GM18520 (cell line): ENCODE results near the gene NFE2L1.
A peak's percentile ranks its signal among the peaks of the same experiment; 100 is the strongest.

Experiments
- ATAC-seq: cut with Tn5 transposase; IDR thresholded peaks from one replicate; pipeline ENCODE4 v1.9.1; 2021; ENCODE audit not compliant: unreplicated experiment

The NFE2L1 gene

GRCh38 chr17:48047113-48047740 lies 932 bp upstream of the NFE2L1 start:
- no peak for ATAC-seq

GRCh38 chr17:48048384-48049126 lies 396 bp downstream of the NFE2L1 start:
- ATAC-seq: peak; percentile 25

- ATAC-seq: no peak
These were observed 3.1 kb downstream of the NFE2L1 start for GRCh38 chr17:48051283-48051682.

GRCh38 chr17:48051706-48052486 lies 3.7 kb downstream of the NFE2L1 start:
- ATAC-seq: no peak

GRCh38 chr17:48052956-48053757 lies 5.0 kb downstream of the NFE2L1 start:
- no peak for ATAC-seq

GRCh38 chr17:48053758-48054237 lies 5.6 kb downstream of the NFE2L1 start:
- no peak for ATAC-seq

- ATAC-seq: no peak
These were observed 6.4 kb downstream of the NFE2L1 start for GRCh38 chr17:48054238-48055185.

- ATAC-seq: no peak
These were observed 7.5 kb downstream of the NFE2L1 start for GRCh38 chr17:48055531-48056245.

- no peak for ATAC-seq
These were observed 8.1 kb downstream of the NFE2L1 start for GRCh38 chr17:48056246-48056745.

- ATAC-seq: no peak
These were observed 8.7 kb downstream of the NFE2L1 start for GRCh38 chr17:48056879-48057278.

GRCh38 chr17:48057626-48058025 lies 9.5 kb downstream of the NFE2L1 start:
- ATAC-seq: no peak

GRCh38 chr17:48058393-48059124 lies 10.4 kb downstream of the NFE2L1 start:
- no peak for ATAC-seq

GRCh38 chr17:48059125-48059668 lies 11.0 kb downstream of the NFE2L1 start:
- ATAC-seq: no peak

GRCh38 chr17:48060249-48060648 lies 12.1 kb downstream of the NFE2L1 start:
- ATAC-seq: no peak

- ATAC-seq: no peak
These were observed 14.1 kb downstream of the NFE2L1 start for GRCh38 chr17:48062273-48062672.

GRCh38 chr17:48064638-48065037 lies 16.5 kb downstream of the NFE2L1 start:
- no peak for ATAC-seq

GRCh38 chr17:48066192-48066591 lies 18.0 kb downstream of the NFE2L1 start:
- no peak for ATAC-seq

GRCh38 chr17:48066656-48067055 lies 18.5 kb downstream of the NFE2L1 start:
- ATAC-seq: no peak
